ENCODE results near the gene BTG4.

The BTG4 gene

DNA sequence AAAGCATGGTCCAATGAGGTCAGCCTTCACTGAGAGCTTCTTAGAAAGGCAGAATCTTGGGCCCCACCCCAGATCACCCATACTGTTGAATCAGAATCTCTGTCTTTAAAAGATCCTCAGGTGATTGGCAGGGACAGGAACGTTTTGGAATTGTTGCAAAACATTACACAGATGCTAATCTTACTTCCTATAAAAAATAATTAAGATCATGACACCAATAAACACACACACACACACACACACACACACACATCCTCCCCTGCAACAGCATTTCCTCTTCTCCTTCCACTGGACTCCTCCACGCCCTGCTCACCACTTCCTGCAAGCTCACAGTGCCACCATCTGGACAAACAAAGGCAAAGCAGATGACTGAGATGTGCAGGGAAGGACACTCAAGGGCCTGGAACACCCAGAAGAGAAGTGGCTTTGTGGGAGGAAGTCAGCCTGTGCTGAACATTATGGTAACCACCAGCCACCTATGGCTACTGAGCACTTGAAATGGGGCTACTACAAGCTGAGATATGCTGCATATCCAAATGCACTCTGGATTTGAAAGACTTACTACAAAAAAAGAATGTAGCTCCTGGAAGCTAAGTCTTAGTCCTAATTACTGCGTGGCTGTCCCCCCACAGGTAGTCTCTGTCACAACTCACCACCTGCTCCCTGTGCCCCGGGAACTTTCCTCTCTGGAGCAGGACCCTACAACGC, 65.6 kb downstream of the BTG4 start:
- CTCF ChIA-PET, result interaction anchor here (0.5 to 3.5 kb wide), 17 partner anchors 10 to 1377 kb away, joined by 3 to 34 read pairs (median 6); no protein-coding TSS in a partner anchor
- peaks cover 4 to 18% (median 8%) of the 10 kb centered on the region in 4 experiments for H3K4me1 ChIP-seq (ENCODE audit: control extremely low read depth in 1 of 4, control insufficient read depth in 4 of 4, insufficient read depth in 4 of 4, low read length in 3 of 4)
- H3K27ac ChIP-seq (ENCODE audit: insufficient read depth in 1 of 2, low read depth in 1 of 2, low read length in 2 of 2, poor library complexity in 1 of 2, severe bottlenecking in 2 of 2), result no peak overlapping the region
- peak; percentile 98 to 99 (median 99) for DNase-seq
- H3K9me3 ChIP-seq (ENCODE audit: control extremely low read depth in 1 of 5, control insufficient read depth in 4 of 5, insufficient read depth in 2 of 5, low read depth in 1 of 5, low read length in 4 of 5), result no peaks in the 10 kb centered on the region
- 73% methylated on average over 3 of the region's 5 CpGs for WGBS (ENCODE audit: insufficient coverage)
- POLR2A ChIA-PET, result interaction anchor here (0.6 kb wide), 2 partner anchors 9 to 1165 kb away, joined by 3 read pairs; no protein-coding TSS in a partner anchor
- H3K27me3 ChIP-seq (replicated peaks in 2 of 5; ENCODE audit: control insufficient read depth in 4 of 5, insufficient read depth in 5 of 5, low read length in 4 of 5), result no peaks in the 10 kb centered on the region
- no peaks in the 10 kb centered on the region for H3K36me3 ChIP-seq (ENCODE audit: control insufficient read depth in 4 of 4, insufficient read depth in 4 of 4, low read length in 3 of 4)
- peak overlapping the region in 1 of 7 experiments; percentile 27 for H3K4me3 ChIP-seq (ENCODE audit: control insufficient read depth in 1 of 7, extremely low read depth in 1 of 7, insufficient read depth in 4 of 7, low read depth in 2 of 7, low read length in 6 of 7)

DNA sequence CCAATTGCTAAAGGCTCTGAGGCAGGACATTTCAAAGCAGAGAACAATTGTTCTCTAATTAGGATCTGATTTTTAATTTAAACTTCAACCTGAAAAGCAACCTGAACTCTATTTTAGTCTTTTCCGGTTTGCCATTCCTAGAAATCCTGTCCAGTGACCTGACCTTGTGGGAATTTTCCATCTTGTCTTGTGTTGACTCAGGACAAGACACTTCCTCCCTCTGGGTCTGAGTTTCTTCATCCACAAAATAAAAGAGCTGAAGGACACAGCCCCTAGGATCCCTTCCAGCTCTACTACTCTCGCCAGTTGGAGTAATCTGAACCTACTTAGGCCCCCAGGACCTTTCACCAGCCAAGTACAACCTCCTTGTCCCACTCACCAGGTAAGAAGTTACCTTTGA, 66.6 kb downstream of the BTG4 start:
- Histone ChIP-seq H3K27ac (ENCODE audit: insufficient read depth in 1 of 2, low read depth in 1 of 2, low read length in 2 of 2, poor library complexity in 1 of 2, severe bottlenecking in 2 of 2) (no peak overlapping the region), H3K27me3 (replicated peaks in 2 of 5; ENCODE audit: control insufficient read depth in 4 of 5, insufficient read depth in 5 of 5, low read length in 4 of 5) (peaks cover 0 to 2% (median 0%) of the 10 kb centered on the region in 5 experiments), H3K36me3 (ENCODE audit: control insufficient read depth in 4 of 4, insufficient read depth in 4 of 4, low read length in 3 of 4) (no peaks in the 10 kb centered on the region), H3K9me3 (ENCODE audit: control extremely low read depth in 1 of 5, control insufficient read depth in 4 of 5, insufficient read depth in 2 of 5, low read depth in 1 of 5, low read length in 4 of 5) (no peaks in the 10 kb centered on the region), H3K4me3 (ENCODE audit: control insufficient read depth in 1 of 7, extremely low read depth in 1 of 7, insufficient read depth in 4 of 7, low read depth in 2 of 7, low read length in 6 of 7) (no peak overlapping the region), H3K4me1 (ENCODE audit: control extremely low read depth in 1 of 4, control insufficient read depth in 4 of 4, insufficient read depth in 4 of 4, low read length in 3 of 4) (peaks cover 4 to 18% (median 8%) of the 10 kb centered on the region in 4 experiments)
- ChIA-PET POLR2A (no interaction called here), CTCF (interaction anchor here (1.3 to 3.5 kb wide), 11 partner anchors 9 to 983 kb away, joined by 3 to 34 read pairs (median 9); no protein-coding TSS in a partner anchor)
- 100% methylated on average over 2 of the region's 2 CpGs for WGBS (ENCODE audit: insufficient coverage)
- no peak for DNase-seq
